Mesodermal cell (in vitro differentiated cells): ENCODE measurements around the gene COX7B.

ENCODE experiments used
- H3K27ac ChIP-seq: 2 replicates; pipeline ENCODE4 v1.7.0; 2013; ENCODE audit warnings: mild to moderate bottlenecking, low read depth, low read length, moderate library complexity; ENCODE audit not compliant: severe bottlenecking
- H3K36me3 ChIP-seq: 2 replicates; pipeline ENCODE4 v1.7.1; 2013; ENCODE audit warnings: mild to moderate bottlenecking, low read length, moderate library complexity; ENCODE audit not compliant: control insufficient read depth, insufficient read depth
- H3K4me1 ChIP-seq: one replicate; pipeline ENCODE4 v1.7.1; 2013; ENCODE audit warnings: mild to moderate bottlenecking, low read length; ENCODE audit not compliant: insufficient read depth, control insufficient read depth, poor library complexity, severe bottlenecking
- H3K4me3 ChIP-seq: 2 replicates; pipeline ENCODE4 v1.7.0; 2013; ENCODE audit warnings: low read length, control low read depth, mild to moderate bottlenecking; ENCODE audit not compliant: insufficient read depth, poor library complexity, severe bottlenecking; ENCODE audit errors: extremely low read depth
- H3K9me3 ChIP-seq: 2 replicates; pipeline ENCODE4 v1.7.1; 2013; ENCODE audit warnings: mild to moderate bottlenecking, low read length, moderate library complexity; ENCODE audit not compliant: control insufficient read depth
- WGBS, 2 experiments: methylation state at CpG; one replicate each; pipeline ENCODE4 v1.1.5; 2013; ENCODE audit warnings: missing lambda C conversion rate in 2 of 2; ENCODE audit not compliant: insufficient coverage in 2 of 2; 5-methylcytosine and 5-hydroxymethylcytosine counted together

Gene COX7B

GRCh38 chrX:77945910-77946545 is 46.8 kb downstream of the COX7B start:
- WGBS, 2 experiments = 60 to 100% methylated on average over 1 to 3 of the region's 7 CpGs
- Histone ChIP-seq H3K27ac (no peak overlapping the region), H3K4me3 (no peak overlapping the region), H3K36me3 (no peaks in the 10 kb centered on the region), H3K4me1 (no peaks in the 10 kb centered on the region), H3K9me3 (no peaks in the 10 kb centered on the region)

DNA sequence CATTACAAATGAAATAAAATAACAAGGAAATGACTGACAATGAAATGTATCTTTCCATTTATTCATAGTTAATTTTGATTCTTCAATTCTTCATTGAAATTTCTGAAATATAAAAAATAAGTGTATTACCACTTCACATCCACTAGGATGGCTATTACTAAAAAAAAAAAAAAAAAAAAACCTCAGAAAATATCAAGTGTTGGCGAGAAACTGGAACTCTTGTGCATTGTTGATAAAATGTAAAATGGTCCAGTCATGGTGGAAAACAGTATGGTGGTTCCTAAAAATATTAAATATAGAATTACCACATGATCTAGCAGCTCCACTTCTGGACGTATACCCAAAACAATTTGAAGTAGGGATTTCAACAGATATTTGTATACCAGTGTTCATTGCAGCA is 47.3 kb downstream of the COX7B start:
- H3K4me3 ChIP-seq = no peak overlapping the region
- no peaks in the 10 kb centered on the region for H3K9me3 ChIP-seq
- no peaks in the 10 kb centered on the region for H3K4me1 ChIP-seq
- no CpG with 5 or more reads among the region's 2 CpGs for WGBS, 2 experiments
- no peaks in the 10 kb centered on the region for H3K36me3 ChIP-seq
- H3K27ac ChIP-seq = no peak overlapping the region

- H3K9me3 ChIP-seq = no peaks in the 10 kb centered on the region
- no peaks in the 10 kb centered on the region for H3K4me1 ChIP-seq
- WGBS, 2 experiments = no CpG with 5 or more reads among the region's 2 CpGs
- no peak overlapping the region for H3K27ac ChIP-seq
- no peaks in the 10 kb centered on the region for H3K36me3 ChIP-seq
- H3K4me3 ChIP-seq = no peak overlapping the region
Measured at GRCh38 chrX:77949840-77950239, 50.6 kb downstream of the COX7B start.

DNA sequence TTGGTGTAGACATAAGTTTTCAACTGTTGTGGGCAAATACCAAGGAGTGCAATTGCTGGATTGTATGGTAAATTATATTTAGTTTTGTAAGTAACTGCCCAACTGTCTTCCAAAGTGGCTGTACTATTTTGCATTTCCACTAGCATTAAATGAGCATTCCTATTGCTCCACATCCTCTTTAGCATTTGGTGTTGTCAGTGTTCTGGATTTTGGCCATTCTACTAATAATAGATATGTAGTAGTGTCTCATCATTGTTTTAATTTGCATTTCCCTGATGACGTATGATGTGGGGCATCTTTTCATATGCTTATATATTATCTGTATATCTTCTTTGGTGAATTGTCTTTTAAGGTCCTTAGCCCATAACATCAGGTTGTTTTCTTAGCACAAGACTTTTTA is 52.9 kb downstream of the COX7B start:
- WGBS, 2 experiments = no CpG with 5 or more reads among the region's 1 CpG

DNA sequence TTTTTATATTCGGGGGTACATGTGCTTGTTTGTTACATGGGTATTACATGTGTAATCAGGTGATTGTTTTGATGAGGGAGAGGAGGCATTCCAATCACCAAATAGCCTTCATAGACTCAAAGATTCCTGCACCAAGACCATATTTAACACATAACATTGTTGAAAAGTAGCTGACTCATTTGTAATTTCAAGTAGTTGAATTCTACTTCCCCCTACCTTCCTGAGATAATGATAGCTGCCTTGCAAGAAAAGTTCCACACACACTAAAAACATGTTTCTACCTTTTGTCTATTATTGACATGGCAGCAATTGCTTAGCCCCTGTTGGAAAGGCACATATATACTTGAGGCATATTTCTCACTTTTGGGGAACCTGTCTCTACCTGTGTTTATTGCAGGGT is 54.0 kb downstream of the COX7B start:
- H3K27ac ChIP-seq = no peak overlapping the region
- no peak overlapping the region for H3K4me3 ChIP-seq
- H3K36me3 ChIP-seq = no peaks in the 10 kb centered on the region
- no CpG with 5 or more reads among the region's 1 CpG for WGBS, 2 experiments
- H3K4me1 ChIP-seq = no peaks in the 10 kb centered on the region
- no peaks in the 10 kb centered on the region for H3K9me3 ChIP-seq

More for the DNA sequence above, 52.9 kb downstream of the COX7B start:
- Histone ChIP-seq H3K36me3 (no peaks in the 10 kb centered on the region), H3K4me3 (no peak overlapping the region), H3K27ac (no peak overlapping the region), H3K9me3 (no peaks in the 10 kb centered on the region), H3K4me1 (no peaks in the 10 kb centered on the region)

DNA sequence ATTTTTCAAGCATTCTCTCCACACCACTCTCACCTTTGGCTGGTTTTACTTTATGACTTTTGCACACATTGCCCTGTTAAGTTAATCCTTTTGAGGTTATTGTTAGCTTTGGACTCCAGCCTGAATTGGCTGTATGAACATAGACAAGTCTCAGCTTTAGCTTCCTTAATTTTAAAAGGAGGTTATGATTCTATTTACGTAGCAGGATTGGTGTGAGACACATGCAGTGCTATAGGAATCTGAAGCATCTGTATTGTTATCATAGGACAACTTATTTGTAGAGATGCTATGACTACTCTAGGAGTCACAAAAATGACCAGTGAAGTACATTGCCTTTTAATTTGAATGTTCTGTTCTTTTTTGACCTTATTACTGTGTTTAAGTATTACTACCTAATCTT is 54.4 kb downstream of the COX7B start:
- Histone ChIP-seq H3K9me3 (no peaks in the 10 kb centered on the region), H3K27ac (no peak overlapping the region), H3K4me3 (no peak overlapping the region), H3K4me1 (no peaks in the 10 kb centered on the region), H3K36me3 (no peaks in the 10 kb centered on the region)
- WGBS, 2 experiments = no CpG with 5 or more reads among the region's 1 CpG
